RPMI8226 (cell line): Measurements from ENCODE around the gene ZFAND4.
"Not testable (repeated sequence)": the region's sequence is repeated elsewhere in the genome, so short reads cannot be mapped to it uniquely, and the experiment has no call there.

ENCODE experiments used
- DNase-seq: peaks from one replicate; pipeline ENCODE4 v3.0.0-alpha.2; 2015

Gene ZFAND4

GRCh38 chr10:45586028-45586824, 86.3 kb downstream of the ZFAND4 start:
- DNase-seq = no peak

GRCh38 chr10:45585131-45585530, 87.4 kb downstream of the ZFAND4 start:
- DNase-seq = no peak

- DNase-seq = no peak
Observed at GRCh38 chr10:45582386-45582781, 90.2 kb downstream of the ZFAND4 start.

- DNase-seq = no peak
Observed at GRCh38 chr10:45581582-45582385, 90.8 kb downstream of the ZFAND4 start.

- no peak for DNase-seq
Observed at GRCh38 chr10:45581216-45581549, 91.4 kb downstream of the ZFAND4 start.

GRCh38 chr10:45580371-45581215, 92.0 kb downstream of the ZFAND4 start:
- peak; percentile 5 for DNase-seq

- no peak for DNase-seq
Observed at GRCh38 chr10:45578384-45578971, 94.1 kb downstream of the ZFAND4 start.

- no peak for DNase-seq
Observed at GRCh38 chr10:45575966-45576597, 96.5 kb downstream of the ZFAND4 start.

- DNase-seq = not testable (repeated sequence)
Observed at GRCh38 chr10:45575032-45575761, 97.4 kb downstream of the ZFAND4 start.

GRCh38 chr10:45569471-45569870, 103.1 kb downstream of the ZFAND4 start:
- no peak for DNase-seq

- DNase-seq = no peak
Observed at GRCh38 chr10:45566415-45566814, 106.2 kb downstream of the ZFAND4 start.
